Right kidney (tissue), 1 donor: Measurements from ENCODE around the gene GSK3A.

ENCODE experiments used
- DNase-seq: peaks from one replicate; pipeline ENCODE4 v3.0.0-alpha.2; 2016

Gene GSK3A

GRCh38 chr19:42281827-42282762 lies 39.7 kb upstream of the GSK3A start:
- DNase-seq: no peak

DNA sequence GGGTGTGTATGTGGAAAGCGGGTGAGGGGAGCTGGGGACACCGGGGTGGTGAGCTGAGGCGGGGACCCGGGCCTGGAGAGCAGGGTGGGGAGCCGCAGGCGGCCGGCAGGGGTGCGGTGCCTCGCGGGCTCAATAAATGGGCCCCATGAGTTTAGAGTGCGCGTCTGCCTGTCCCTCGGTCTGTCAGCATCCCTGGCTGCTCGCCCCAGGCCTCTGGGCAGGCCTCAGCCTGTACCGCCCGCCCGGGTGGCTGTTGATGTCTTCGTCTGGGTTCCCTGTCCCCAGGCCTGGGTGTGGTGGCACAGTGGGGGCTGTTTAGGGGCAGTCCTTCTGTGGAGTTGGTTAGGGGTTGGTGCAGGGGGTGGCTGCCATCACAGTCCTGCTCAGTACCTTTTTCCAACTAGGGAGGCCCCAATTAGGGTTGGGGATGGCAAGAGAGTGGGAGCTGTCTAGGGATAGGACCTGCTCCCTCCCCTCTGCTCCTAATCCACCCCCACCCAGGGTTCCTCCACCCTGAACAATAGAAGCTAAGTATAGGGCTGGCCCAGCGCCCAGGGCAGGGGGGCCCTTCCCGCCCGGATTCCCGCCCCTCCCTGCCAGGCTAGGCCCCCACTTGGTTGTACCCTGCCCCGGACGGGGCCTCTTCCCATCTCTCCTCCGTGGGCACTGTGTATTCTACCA lies 38.9 kb upstream of the GSK3A start:
- DNase-seq: peak; percentile 61

GRCh38 chr19:42280815-42281145 lies 38.4 kb upstream of the GSK3A start:
- no peak for DNase-seq

DNA sequence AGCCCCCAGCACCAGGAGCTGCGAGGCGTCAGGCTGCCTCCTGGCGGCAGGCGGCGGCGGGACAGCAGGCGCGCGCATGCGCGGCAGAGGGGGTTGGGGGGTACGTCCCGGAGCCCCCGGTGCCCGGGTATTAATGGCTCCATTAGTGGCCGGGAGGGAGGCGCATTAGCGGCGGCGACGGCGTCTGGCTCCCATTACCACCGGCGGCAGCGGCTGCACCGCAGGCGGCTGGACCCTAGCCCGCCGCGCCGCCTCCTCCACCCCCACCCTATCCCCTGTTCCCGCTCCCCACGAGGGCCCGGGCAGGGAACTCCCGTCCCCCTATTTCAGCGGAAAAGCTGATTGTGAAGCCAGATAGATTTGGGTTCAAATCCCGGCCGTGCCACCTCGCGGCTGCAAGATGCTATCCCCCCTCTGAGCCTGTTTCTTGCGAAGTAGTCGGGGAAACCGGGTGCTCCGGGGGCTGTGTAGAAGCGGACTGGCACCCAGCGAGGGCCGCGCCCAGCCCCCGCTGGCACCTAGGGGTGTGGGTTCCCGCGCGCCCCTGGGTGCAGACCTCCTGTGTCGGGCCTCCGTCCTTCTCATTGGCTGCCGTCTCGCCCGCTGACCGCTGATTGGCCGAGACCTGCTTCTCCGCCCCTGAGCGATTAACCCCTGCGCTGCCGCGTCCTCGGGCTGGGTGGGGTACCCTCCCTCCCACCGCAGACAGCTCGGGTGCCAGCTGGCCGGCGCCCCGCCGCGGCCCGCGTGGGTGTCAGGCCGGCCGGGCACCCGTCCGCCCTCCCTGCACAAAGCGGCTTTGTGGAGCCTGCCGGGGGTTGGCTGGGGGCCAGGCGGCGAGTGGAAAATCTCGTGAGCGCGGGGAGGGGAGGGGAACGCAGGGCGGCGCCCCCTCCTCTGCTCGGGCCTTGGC lies 37.8 kb upstream of the GSK3A start:
- DNase-seq: peak; percentile 95

- no peak for DNase-seq
These were observed 36.9 kb upstream of the GSK3A start for GRCh38 chr19:42279155-42279901.

DNA sequence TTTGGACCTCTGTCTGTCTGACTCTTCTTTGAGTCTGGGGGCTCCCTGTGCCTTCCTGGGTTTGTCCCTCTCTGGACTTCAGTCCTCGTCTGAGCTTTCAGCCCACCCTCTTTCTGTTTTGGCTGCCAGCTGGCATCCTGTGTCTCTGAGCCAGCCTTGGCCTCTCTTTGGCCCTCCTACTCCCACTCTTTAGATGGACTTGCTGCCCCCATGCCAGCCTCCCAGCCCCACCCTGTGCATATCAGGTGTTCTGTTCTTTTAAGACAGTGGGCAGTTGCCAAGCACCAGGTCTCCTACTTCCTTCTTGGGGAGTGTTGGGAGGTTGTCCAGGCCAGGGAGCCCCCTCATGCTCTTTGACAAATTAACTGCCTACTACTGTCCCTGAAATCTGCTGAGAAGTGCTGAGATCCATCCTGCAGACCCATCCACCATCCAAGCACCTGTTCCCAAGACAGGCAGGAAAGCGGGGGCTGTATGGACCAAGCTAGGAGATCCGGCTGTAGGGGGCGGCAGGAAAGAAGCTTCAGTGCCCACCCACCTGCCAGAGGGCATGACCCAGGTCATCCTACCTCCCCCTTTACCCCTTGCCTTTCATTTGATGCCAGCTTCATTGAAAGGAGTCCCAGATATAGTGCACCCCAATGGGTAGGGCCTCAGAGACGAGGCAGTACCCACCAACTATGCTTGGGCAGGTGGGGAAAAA lies 36.2 kb upstream of the GSK3A start:
- DNase-seq: no peak

DNA sequence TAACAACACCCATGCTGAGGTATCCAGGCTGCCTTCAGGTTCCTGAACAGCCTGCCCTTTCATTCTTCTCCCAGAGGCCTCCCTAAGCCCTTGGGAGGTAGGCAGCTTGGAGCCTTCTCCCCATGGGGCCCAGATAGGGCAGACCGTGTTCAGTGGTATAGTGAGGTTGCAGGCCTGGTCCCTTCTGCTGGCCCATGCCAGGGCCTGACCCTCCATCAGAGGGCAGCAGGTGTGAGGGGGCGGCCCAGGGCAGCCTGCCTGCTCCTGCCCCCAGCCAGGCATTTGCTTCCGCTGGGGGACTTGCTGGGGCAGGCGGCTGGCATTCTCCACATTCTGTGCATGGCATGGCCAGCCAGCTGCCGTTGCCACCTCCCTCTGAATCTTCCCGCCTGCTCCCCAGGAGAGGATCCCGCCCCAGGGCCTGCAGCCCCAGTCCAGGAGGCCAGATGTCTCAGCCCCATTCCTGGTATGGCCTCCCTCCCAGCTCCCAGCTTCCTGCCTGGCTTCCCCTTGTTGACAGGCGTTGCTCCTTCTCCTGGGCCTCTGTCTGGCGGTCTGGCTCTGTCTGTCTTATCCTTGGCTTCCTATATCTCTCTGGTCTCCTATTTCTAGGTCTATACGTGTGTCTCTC lies 35.5 kb upstream of the GSK3A start:
- DNase-seq: no peak

DNA sequence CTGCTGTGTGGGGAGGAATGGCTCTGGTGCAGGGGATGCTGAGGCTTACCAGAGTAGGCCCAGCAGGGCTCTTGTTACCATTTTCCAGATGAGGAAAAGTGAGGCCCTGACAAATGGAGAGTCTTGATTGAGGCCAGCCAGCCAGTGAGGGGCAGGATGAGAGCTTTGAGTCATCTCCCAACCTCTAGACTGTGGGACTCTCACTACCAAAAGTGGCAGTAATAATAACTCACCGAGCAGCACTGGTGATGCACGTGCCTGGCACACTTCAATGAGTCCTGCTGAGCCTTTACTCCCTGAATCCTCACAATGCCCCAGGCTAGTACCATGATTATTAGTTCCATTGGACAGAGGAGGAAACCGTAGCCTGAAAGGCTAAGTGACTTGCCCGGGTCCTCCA lies 34.4 kb upstream of the GSK3A start:
- DNase-seq: no peak

GRCh38 chr19:42276284-42276683 lies 33.9 kb upstream of the GSK3A start:
- no peak for DNase-seq

DNA sequence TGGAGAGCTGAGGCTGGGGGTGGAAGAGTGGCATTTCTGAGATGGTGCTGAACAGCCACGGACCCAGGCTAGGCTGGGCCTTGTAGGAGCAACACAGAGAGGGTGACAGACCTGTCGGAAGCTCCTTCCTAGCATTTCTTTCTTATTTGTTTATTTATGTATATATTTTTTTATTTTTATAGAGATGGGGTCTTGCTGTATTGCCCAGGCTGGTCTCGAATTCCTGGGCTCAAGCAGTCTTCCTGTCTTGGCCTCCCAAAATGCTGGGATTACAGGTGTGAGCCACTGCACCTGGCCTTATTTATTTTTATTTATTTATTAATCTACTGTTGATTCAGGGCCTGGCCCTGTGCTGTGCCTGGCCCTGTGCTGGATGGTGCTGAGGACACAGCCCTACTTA lies 33.1 kb upstream of the GSK3A start:
- no peak for DNase-seq

DNA sequence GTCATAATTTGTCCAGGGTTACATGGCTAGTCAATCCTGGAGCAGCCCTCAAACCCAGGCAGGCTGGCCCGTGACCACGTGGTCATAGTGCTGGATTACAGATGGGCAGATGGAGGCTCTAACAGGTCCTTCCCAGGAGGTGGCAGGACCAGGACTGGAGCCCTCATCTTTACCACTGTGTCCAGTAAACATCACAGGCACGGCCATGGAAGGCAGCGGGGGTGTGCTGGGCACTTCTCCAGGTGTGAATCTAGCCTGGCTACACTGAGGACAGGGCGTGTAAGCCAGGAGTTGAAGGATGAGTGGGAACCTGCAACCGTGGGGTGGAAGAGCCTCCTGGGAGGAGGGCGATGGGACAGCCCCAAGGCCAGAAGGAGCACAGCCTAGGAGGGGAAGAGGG lies 32.7 kb upstream of the GSK3A start:
- DNase-seq: no peak

GRCh38 chr19:42274065-42274682 lies 31.8 kb upstream of the GSK3A start:
- DNase-seq: no peak

GRCh38 chr19:42273407-42274064 lies 31.1 kb upstream of the GSK3A start:
- no peak for DNase-seq

GRCh38 chr19:42272989-42273406 lies 30.6 kb upstream of the GSK3A start:
- DNase-seq: no peak

DNA sequence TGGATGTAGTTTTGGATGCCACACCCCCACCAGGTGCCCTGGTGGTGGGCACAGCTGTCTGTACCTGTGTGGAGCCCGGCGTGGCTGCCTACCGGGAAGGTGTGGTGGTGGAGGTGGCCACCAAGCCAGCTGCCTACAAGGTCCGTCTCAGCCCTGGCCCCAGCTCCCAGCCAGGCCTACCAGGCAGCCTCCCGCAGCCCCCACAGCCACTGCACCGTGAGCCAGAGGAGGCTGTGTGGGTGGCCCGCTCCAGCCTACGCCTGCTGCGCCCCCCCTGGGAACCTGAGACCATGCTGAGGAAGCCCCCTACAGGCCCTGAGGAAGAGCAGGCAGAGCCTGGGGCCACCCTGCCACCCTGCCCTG lies 30.1 kb upstream of the GSK3A start:
- no peak for DNase-seq

DNA sequence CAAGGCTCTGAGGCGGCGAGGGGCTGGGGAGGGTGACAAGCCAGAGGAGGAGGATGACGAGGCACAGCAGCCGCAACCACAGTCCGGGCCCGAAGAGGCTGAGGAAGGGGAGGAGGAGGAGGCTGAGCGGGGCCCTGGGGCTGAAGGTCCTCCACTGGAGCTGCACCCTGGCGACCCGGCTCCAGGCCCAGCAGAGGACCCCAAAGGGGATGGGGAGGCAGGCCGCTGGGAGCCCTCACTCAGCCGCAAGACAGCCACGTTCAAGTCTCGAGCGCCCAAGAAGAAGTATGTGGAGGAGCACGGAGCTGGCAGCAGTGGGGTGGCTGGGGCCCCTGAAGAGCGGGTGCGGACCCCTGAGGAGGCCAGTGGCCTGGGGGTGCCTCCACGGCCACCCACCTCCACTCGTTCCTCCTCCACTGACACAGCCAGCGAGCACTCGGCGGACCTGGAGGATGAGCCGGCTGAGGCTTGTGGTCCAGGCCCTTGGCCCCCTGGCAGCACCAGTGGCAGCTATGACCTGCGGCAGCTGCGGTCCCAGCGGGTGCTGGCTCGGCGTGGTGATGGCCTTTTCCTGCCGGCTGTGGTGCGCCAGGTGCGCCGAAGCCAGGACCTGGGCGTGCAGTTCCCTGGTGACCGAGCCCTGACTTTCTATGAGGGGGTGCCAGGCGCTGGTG lies 29.6 kb upstream of the GSK3A start:
- DNase-seq: no peak

DNA sequence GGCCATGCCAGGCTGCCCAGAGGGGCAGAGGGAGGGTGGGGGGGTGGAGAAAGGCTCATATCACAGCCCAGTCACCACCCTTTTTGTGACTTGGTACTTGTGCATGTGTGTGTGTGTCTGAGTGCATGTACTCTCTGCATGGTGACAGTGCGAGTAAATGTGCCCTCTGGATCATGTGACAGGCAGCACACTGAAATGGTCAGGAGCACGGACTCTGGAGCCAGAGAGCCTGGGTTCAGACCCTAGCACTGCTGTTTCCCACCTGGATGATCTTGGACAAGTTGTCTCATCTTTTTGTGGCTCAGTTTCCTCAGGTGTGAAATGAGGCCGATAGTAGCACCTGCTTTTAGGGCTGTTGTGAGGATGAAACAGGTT lies 28.6 kb upstream of the GSK3A start:
- no peak for DNase-seq

GRCh38 chr19:42270346-42271044 lies 28.1 kb upstream of the GSK3A start:
- DNase-seq: no peak
